HEK293 (cell line): ENCODE results near the gene TMEM203.

Experiments used
- CTCF ChIA-PET: fragments of 350-600 bp; formaldehyde crosslinking; extraction: SDS; loops from one replicate; lab custom pipeline; 2021; ENCODE audit warnings: antibody characterized with exemption; lab: Yijun Ruan, JAX
- POLR2A ChIA-PET: fragments of 300-600 bp; formaldehyde crosslinking; extraction: SDS; loops from one replicate; lab custom pipeline; 2020; ENCODE audit warnings: antibody characterized with exemption, inconsistent platforms; lab: Yijun Ruan, JAX
- H3K27ac ChIP-seq: fragments of 200-500 bp; sonication (Bioruptor generic); 2 replicates; pipeline ENCODE4 v1.5.1; 2014; ENCODE audit warnings: low read depth, low read length, control low read depth, inconsistent platforms; ENCODE audit errors: extremely low read depth
- H3K36me3 ChIP-seq, 2 experiments: fragments of 200-500 bp in 1 of 2; sonication (Bioruptor generic) in 1 of 2; 1 replicate in 1 of 2; 2 replicates in 1 of 2; pipeline ENCODE4 v1.5.1; 2014 to 2017; ENCODE audit warnings: inconsistent platforms in 2 of 2, low read length in 2 of 2; ENCODE audit not compliant: control insufficient read depth in 2 of 2, insufficient read depth in 1 of 2
- H3K4me1 ChIP-seq: fragments of 200-500 bp; sonication (Bioruptor generic); 2 replicates; pipeline ENCODE4 v1.5.1; 2014; ENCODE audit warnings: mild to moderate bottlenecking, low read length, inconsistent platforms; ENCODE audit not compliant: control insufficient read depth, insufficient read depth
- H3K4me3 ChIP-seq: 2 replicates; pipeline ENCODE4 v1.5.1; 2011; ENCODE audit warnings: low read depth, mild to moderate bottlenecking, control low read depth, low read length, moderate library complexity
- H3K9me3 ChIP-seq: fragments of 200-500 bp; sonication (Bioruptor generic); 2 replicates; pipeline ENCODE4 v1.5.1; 2014; ENCODE audit warnings: low read depth, low read length, inconsistent platforms; ENCODE audit not compliant: control insufficient read depth, insufficient read depth
- EGR2 ChIP-seq: fragments of 450-650 bp; formaldehyde crosslinking; IDR thresholded peaks from 2 replicates; pipeline ENCODE4 v1.5.1; 2016; ENCODE audit warnings: low read depth, missing biosample characterization, missing genetic modification characterization
- HOXD13 ChIP-seq: sonication (generic); formaldehyde crosslinking; IDR thresholded peaks from 2 replicates; pipeline ENCODE4 v1.8.0; 2022; ENCODE audit warnings: missing genetic modification reagents, borderline replicate concordance
- KLF9 ChIP-seq: fragments of 450-650 bp; formaldehyde crosslinking; IDR thresholded peaks from 2 replicates; pipeline ENCODE4 v1.5.1; 2016; ENCODE audit warnings: missing biosample characterization, missing genetic modification characterization, low read depth
- PRDM1 ChIP-seq: fragments of 450-650 bp; formaldehyde crosslinking; IDR thresholded peaks from 2 replicates; pipeline ENCODE4; 2016; ENCODE audit warnings: missing biosample characterization, missing genetic modification characterization
- SETDB1 ChIP-seq: IDR thresholded peaks from one replicate; pipeline ENCODE4 v1.6.1; 2017; ENCODE audit warnings: mild to moderate bottlenecking, low read length, moderate library complexity, mixed read lengths; ENCODE audit not compliant: insufficient read length
- ZBTB20 ChIP-seq: fragments of 450-650 bp; formaldehyde crosslinking; IDR thresholded peaks from 2 replicates; pipeline ENCODE4 v1.5.1; 2016; ENCODE audit warnings: missing biosample characterization, missing genetic modification characterization
- ZNF112 ChIP-seq: fragments of 450-650 bp; formaldehyde crosslinking; IDR thresholded peaks from 2 replicates; pipeline ENCODE4 v1.5.0; 2017; ENCODE audit warnings: missing biosample characterization, missing genetic modification characterization
- ZNF157 ChIP-seq: fragments of 450-650 bp; formaldehyde crosslinking; IDR thresholded peaks from 2 replicates; pipeline ENCODE4 v1.5.1; 2016; ENCODE audit warnings: missing biosample characterization, missing genetic modification characterization
- ZNF221 ChIP-seq: fragments of 450-650 bp; formaldehyde crosslinking; IDR thresholded peaks from 2 replicates; pipeline ENCODE4 v1.5.1; 2017; ENCODE audit warnings: missing biosample characterization, missing genetic modification characterization, borderline replicate concordance
- ZNF239 ChIP-seq: fragments of 450-650 bp; formaldehyde crosslinking; IDR thresholded peaks from 2 replicates; pipeline ENCODE4 v1.5.1; 2016; ENCODE audit warnings: missing biosample characterization, missing genetic modification characterization
- ZNF391 ChIP-seq: fragments of 450-650 bp; formaldehyde crosslinking; IDR thresholded peaks from 2 replicates; pipeline ENCODE4 v1.5.1; 2016; ENCODE audit warnings: low read depth, missing biosample characterization, missing genetic modification characterization, borderline replicate concordance
- ZNF555 ChIP-seq: fragments of 450-650 bp; formaldehyde crosslinking; conservative IDR thresholded peaks from 2 replicates; pipeline ENCODE4 v1.5.1; 2017; ENCODE audit warnings: missing biosample characterization, mild to moderate bottlenecking, missing genetic modification characterization, inconsistent platforms
- ZNF658 ChIP-seq: fragments of 450-650 bp; formaldehyde crosslinking; IDR thresholded peaks from 2 replicates; pipeline ENCODE4; 2016; ENCODE audit warnings: missing biosample characterization, missing genetic modification characterization
- ZNF768 ChIP-seq: fragments of 450-650 bp; formaldehyde crosslinking; IDR thresholded peaks from 2 replicates; pipeline ENCODE4 v1.5.1; 2018; ENCODE audit warnings: missing biosample characterization, mild to moderate bottlenecking, missing genetic modification characterization
- TF ChIP-seq, protein P1 (sequence below): fragments of 450-650 bp; formaldehyde crosslinking; IDR thresholded peaks from 2 replicates; pipeline ENCODE4 v1.5.1; 2017; ENCODE audit warnings: missing biosample characterization, missing genetic modification characterization
- TF ChIP-seq, protein P2 (sequence below): fragments of 450-650 bp; formaldehyde crosslinking; IDR thresholded peaks from 2 replicates; pipeline ENCODE4 v1.5.1; 2016; ENCODE audit warnings: missing biosample characterization, missing genetic modification characterization, low read depth
- TF ChIP-seq, protein P3 (sequence below): fragments of 450-650 bp; formaldehyde crosslinking; IDR thresholded peaks from 2 replicates; pipeline ENCODE4 v1.5.1; 2016; ENCODE audit warnings: missing biosample characterization, missing genetic modification characterization, borderline replicate concordance
- TF ChIP-seq, protein P4 (sequence below): fragments of 450-650 bp; formaldehyde crosslinking; IDR thresholded peaks from 2 replicates; pipeline ENCODE4 v1.5.1; 2016; ENCODE audit warnings: missing biosample characterization, missing genetic modification characterization, borderline replicate concordance
- TF ChIP-seq, protein P5 (sequence below): fragments of 450-650 bp; formaldehyde crosslinking; IDR thresholded peaks from 2 replicates; pipeline ENCODE4 v1.5.1; 2016; ENCODE audit warnings: missing biosample characterization, missing genetic modification characterization
- TF ChIP-seq, protein P6 (sequence below): fragments of 450-650 bp; formaldehyde crosslinking; IDR thresholded peaks from 2 replicates; pipeline ENCODE4 v1.5.1; 2017; ENCODE audit warnings: missing biosample characterization, missing genetic modification characterization

Gene TMEM203

DNA sequence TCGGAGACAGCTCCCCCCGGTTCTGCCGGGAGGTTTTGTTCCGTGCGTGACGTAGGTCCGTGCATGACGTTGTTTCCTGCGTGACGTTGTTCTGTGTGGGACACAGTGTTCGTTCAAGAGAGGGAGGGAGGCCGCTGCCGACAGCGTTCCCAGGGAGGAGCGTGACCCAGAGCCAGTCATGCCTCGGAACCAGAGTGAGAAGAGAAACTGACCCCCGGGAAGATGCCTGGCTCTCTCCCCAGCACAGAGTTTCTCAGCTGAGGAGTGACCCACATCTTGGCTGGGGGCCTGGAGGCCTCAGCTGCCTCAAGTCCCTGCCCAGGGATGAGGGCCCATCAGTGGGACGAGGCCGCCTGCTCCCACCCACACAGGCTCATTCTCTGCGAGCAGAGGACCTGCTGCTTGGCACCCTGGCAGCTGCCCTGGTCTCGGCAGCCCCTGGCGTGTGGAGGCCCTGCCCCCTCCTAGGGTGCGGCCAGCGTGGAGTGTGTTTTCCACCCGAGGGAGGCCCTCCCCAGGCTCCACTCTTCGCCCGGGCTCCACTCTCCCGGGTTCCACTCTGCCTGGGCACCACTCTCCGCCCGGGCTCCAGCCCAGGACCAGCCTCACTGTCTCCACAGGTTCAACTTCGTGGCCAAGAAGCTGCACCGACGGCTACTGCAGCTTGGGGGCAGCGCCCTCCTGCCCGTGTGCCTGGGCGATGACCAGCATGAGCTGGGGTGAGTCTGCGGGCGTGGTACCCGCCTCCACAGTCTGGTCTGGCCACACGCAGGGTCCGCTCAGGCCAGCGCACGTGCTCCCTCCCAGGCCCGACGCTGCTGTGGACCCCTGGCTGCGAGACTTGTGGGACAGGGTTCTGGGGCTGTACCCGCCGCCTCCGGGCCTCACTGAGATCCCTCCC, 8.0 kb upstream of the TMEM203 start:
- POLR2A ChIA-PET: interaction anchor here (1.0 to 17.2 kb wide), 3 partner anchors 5 to 27 kb away, joined by 5 to 304 read pairs (median 304); partner anchors contain the start of genes CYSRT1, NDOR1, RNF208 and RNF224
- TF ChIP-seq EGR2 (tag by site-specific recombination) (peak; percentile 9; the same call in 1 of the 2 replicates), HOXD13 (CRISPR knock-in tag) (no peak), ZNF221 (tag by site-specific recombination) (no peak), ZNF157 (tag by site-specific recombination) (peak; percentile 68), ZNF239 (tag by site-specific recombination) (no peak), KLF9 (tag by site-specific recombination) (no peak), ZNF768 (no peak), ZBTB20 (no peak), ZNF658 (tag by site-specific recombination) (no peak), SETDB1 (no peak), ZNF112 (tag by site-specific recombination) (no peak), PRDM1 (tag by site-specific recombination) (no peak), ZNF391 (no peak), ZNF555 (tag by site-specific recombination) (no peak)
- TF ChIP-seq, protein P1, sequence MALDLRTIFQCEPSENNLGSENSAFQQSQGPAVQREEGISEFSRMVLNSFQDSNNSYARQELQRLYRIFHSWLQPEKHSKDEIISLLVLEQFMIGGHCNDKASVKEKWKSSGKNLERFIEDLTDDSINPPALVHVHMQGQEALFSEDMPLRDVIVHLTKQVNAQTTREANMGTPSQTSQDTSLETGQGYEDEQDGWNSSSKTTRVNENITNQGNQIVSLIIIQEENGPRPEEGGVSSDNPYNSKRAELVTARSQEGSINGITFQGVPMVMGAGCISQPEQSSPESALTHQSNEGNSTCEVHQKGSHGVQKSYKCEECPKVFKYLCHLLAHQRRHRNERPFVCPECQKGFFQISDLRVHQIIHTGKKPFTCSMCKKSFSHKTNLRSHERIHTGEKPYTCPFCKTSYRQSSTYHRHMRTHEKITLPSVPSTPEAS (tag by site-specific recombination): no peak
- TF ChIP-seq, protein P2, sequence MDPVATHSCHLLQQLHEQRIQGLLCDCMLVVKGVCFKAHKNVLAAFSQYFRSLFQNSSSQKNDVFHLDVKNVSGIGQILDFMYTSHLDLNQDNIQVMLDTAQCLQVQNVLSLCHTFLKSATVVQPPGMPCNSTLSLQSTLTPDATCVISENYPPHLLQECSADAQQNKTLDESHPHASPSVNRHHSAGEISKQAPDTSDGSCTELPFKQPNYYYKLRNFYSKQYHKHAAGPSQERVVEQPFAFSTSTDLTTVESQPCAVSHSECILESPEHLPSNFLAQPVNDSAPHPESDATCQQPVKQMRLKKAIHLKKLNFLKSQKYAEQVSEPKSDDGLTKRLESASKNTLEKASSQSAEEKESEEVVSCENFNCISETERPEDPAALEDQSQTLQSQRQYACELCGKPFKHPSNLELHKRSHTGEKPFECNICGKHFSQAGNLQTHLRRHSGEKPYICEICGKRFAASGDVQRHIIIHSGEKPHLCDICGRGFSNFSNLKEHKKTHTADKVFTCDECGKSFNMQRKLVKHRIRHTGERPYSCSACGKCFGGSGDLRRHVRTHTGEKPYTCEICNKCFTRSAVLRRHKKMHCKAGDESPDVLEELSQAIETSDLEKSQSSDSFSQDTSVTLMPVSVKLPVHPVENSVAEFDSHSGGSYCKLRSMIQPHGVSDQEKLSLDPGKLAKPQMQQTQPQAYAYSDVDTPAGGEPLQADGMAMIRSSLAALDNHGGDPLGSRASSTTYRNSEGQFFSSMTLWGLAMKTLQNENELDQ (tag by site-specific recombination): no peak
- TF ChIP-seq, protein P3, sequence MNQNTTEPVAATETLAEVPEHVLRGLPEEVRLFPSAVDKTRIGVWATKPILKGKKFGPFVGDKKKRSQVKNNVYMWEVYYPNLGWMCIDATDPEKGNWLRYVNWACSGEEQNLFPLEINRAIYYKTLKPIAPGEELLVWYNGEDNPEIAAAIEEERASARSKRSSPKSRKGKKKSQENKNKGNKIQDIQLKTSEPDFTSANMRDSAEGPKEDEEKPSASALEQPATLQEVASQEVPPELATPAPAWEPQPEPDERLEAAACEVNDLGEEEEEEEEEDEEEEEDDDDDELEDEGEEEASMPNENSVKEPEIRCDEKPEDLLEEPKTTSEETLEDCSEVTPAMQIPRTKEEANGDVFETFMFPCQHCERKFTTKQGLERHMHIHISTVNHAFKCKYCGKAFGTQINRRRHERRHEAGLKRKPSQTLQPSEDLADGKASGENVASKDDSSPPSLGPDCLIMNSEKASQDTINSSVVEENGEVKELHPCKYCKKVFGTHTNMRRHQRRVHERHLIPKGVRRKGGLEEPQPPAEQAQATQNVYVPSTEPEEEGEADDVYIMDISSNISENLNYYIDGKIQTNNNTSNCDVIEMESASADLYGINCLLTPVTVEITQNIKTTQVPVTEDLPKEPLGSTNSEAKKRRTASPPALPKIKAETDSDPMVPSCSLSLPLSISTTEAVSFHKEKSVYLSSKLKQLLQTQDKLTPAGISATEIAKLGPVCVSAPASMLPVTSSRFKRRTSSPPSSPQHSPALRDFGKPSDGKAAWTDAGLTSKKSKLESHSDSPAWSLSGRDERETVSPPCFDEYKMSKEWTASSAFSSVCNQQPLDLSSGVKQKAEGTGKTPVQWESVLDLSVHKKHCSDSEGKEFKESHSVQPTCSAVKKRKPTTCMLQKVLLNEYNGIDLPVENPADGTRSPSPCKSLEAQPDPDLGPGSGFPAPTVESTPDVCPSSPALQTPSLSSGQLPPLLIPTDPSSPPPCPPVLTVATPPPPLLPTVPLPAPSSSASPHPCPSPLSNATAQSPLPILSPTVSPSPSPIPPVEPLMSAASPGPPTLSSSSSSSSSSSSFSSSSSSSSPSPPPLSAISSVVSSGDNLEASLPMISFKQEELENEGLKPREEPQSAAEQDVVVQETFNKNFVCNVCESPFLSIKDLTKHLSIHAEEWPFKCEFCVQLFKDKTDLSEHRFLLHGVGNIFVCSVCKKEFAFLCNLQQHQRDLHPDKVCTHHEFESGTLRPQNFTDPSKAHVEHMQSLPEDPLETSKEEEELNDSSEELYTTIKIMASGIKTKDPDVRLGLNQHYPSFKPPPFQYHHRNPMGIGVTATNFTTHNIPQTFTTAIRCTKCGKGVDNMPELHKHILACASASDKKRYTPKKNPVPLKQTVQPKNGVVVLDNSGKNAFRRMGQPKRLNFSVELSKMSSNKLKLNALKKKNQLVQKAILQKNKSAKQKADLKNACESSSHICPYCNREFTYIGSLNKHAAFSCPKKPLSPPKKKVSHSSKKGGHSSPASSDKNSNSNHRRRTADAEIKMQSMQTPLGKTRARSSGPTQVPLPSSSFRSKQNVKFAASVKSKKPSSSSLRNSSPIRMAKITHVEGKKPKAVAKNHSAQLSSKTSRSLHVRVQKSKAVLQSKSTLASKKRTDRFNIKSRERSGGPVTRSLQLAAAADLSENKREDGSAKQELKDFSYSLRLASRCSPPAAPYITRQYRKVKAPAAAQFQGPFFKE (tag by site-specific recombination): no peak
- TF ChIP-seq, protein P4, sequence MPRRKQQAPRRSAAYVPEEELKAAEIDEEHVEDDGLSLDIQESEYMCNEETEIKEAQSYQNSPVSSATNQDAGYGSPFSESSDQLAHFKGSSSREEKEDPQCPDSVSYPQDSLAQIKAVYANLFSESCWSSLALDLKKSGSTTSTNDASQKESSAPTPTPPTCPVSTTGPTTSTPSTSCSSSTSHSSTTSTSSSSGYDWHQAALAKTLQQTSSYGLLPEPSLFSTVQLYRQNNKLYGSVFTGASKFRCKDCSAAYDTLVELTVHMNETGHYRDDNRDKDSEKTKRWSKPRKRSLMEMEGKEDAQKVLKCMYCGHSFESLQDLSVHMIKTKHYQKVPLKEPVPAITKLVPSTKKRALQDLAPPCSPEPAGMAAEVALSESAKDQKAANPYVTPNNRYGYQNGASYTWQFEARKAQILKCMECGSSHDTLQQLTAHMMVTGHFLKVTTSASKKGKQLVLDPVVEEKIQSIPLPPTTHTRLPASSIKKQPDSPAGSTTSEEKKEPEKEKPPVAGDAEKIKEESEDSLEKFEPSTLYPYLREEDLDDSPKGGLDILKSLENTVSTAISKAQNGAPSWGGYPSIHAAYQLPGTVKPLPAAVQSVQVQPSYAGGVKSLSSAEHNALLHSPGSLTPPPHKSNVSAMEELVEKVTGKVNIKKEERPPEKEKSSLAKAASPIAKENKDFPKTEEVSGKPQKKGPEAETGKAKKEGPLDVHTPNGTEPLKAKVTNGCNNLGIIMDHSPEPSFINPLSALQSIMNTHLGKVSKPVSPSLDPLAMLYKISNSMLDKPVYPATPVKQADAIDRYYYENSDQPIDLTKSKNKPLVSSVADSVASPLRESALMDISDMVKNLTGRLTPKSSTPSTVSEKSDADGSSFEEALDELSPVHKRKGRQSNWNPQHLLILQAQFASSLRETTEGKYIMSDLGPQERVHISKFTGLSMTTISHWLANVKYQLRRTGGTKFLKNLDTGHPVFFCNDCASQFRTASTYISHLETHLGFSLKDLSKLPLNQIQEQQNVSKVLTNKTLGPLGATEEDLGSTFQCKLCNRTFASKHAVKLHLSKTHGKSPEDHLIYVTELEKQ (tag by site-specific recombination): no peak
- TF ChIP-seq, protein P5, sequence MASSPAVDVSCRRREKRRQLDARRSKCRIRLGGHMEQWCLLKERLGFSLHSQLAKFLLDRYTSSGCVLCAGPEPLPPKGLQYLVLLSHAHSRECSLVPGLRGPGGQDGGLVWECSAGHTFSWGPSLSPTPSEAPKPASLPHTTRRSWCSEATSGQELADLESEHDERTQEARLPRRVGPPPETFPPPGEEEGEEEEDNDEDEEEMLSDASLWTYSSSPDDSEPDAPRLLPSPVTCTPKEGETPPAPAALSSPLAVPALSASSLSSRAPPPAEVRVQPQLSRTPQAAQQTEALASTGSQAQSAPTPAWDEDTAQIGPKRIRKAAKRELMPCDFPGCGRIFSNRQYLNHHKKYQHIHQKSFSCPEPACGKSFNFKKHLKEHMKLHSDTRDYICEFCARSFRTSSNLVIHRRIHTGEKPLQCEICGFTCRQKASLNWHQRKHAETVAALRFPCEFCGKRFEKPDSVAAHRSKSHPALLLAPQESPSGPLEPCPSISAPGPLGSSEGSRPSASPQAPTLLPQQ (tag by site-specific recombination): no peak
- TF ChIP-seq, protein P6, sequence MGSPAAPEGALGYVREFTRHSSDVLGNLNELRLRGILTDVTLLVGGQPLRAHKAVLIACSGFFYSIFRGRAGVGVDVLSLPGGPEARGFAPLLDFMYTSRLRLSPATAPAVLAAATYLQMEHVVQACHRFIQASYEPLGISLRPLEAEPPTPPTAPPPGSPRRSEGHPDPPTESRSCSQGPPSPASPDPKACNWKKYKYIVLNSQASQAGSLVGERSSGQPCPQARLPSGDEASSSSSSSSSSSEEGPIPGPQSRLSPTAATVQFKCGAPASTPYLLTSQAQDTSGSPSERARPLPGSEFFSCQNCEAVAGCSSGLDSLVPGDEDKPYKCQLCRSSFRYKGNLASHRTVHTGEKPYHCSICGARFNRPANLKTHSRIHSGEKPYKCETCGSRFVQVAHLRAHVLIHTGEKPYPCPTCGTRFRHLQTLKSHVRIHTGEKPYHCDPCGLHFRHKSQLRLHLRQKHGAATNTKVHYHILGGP: no peak

More for the DNA sequence above, 8.0 kb upstream of the TMEM203 start:
- CTCF ChIA-PET: interaction anchor here (0.7 to 1.2 kb wide), 5 partner anchors 10 to 156 kb away, joined by 3 to 8 read pairs (median 3); partner anchors contain the start of gene TPRN
- Histone ChIP-seq H3K36me3 (peaks cover 7 to 86% of the 10 kb centered on the region in 2 experiments; a peak in 2 of 3 replicates), H3K9me3 (no peaks in the 10 kb centered on the region), H3K27ac (no peak overlapping the region), H3K4me1 (no peaks in the 10 kb centered on the region), H3K4me3 (no peak overlapping the region)
